Measurements from ENCODE around the gene KLF3.

DNA sequence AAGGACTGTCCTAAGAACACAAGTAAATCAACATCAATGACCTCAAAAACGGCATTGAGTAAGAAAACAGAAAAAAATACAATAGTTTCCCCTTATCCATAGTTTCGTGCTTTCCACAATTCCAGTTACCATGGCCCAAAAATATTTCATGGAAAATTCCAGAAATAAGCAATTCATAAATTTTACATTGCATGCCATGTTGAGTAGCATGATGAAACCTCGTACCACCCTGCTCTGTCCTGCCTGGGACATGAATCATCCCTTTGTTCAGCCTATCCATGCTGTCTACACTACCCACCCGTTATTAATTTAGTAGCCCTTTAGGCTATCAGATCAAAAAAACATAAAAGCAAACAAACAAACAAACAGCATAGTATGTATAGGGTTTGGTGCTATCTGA is 51.1 kb downstream of the KLF3 start:
- TF ChIP-seq, protein P1, sequence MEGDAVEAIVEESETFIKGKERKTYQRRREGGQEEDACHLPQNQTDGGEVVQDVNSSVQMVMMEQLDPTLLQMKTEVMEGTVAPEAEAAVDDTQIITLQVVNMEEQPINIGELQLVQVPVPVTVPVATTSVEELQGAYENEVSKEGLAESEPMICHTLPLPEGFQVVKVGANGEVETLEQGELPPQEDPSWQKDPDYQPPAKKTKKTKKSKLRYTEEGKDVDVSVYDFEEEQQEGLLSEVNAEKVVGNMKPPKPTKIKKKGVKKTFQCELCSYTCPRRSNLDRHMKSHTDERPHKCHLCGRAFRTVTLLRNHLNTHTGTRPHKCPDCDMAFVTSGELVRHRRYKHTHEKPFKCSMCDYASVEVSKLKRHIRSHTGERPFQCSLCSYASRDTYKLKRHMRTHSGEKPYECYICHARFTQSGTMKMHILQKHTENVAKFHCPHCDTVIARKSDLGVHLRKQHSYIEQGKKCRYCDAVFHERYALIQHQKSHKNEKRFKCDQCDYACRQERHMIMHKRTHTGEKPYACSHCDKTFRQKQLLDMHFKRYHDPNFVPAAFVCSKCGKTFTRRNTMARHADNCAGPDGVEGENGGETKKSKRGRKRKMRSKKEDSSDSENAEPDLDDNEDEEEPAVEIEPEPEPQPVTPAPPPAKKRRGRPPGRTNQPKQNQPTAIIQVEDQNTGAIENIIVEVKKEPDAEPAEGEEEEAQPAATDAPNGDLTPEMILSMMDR (IDR thresholded peaks at IDR 0.05; ENCODE audit: low read length) = no peak
- TF ChIP-seq EZH2phosphoT487 (IDR thresholded peaks at IDR 0.05; ENCODE audit: low read length) = no peak
- no peak for TF ChIP-seq EZH2 (optimal IDR thresholded peaks at IDR 0.05; ENCODE audit: low read depth, low read length)
